ENCODE measurements around the gene MKNK1.

Gene MKNK1

DNA sequence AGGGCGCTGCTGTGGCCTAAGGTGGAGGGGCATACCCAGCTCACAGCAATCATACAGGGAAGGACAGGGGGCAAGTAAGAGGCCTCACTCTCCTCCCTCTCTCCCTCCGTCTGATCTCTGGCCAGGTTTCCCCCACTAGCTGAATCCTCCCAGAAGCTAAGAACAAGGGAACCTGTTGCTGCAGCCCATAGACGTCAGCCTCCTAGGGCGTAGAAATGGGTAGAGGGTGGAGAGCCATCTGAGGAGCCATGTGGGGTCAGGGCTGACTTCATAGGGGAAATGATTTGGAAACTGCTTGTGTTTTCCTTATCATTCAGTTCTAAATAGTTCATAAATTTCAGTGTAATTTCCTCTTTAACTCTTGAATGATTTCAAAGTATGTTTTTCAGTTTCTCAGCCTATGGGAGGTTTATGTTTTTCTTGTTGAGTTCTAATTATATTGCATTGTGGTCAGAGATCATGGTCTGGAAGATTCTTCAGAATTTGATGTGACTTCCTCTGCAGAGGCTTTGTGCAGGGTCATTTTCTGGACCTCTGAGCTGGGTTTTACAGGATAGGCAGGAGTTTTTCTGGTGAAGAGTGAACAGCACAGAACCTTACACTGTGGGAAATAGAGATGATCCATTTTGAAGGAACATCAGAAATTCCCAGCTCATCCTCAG lies 14.8 kb upstream of the MKNK1 start:
- TF ChIP-seq, protein P1, sequence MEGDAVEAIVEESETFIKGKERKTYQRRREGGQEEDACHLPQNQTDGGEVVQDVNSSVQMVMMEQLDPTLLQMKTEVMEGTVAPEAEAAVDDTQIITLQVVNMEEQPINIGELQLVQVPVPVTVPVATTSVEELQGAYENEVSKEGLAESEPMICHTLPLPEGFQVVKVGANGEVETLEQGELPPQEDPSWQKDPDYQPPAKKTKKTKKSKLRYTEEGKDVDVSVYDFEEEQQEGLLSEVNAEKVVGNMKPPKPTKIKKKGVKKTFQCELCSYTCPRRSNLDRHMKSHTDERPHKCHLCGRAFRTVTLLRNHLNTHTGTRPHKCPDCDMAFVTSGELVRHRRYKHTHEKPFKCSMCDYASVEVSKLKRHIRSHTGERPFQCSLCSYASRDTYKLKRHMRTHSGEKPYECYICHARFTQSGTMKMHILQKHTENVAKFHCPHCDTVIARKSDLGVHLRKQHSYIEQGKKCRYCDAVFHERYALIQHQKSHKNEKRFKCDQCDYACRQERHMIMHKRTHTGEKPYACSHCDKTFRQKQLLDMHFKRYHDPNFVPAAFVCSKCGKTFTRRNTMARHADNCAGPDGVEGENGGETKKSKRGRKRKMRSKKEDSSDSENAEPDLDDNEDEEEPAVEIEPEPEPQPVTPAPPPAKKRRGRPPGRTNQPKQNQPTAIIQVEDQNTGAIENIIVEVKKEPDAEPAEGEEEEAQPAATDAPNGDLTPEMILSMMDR (IDR thresholded peaks at IDR 0.05) = no peak
- Histone ChIP-seq H3K9me3 (no peaks in the 10 kb centered on the region), H3K4me1 (ENCODE audit: control insufficient read depth in 1 of 2, insufficient read depth in 1 of 2, low read depth in 1 of 2, low read length in 1 of 2) (peaks cover 28% of the 10 kb centered on the region in 2 experiments), H3K36me3 (no peaks in the 10 kb centered on the region), H3K27me3 (no peaks in the 10 kb centered on the region), H3K4me3 (ENCODE audit: low read depth in 1 of 2, low read length in 1 of 2) (no peak overlapping the region), H3K27ac (no peak overlapping the region)

- no peaks in the 10 kb centered on the region for H3K36me3 ChIP-seq
- no peak overlapping the region for H3K4me3 ChIP-seq (ENCODE audit: low read depth in 1 of 2, low read length in 1 of 2)
- TF ChIP-seq, protein P1 (IDR thresholded peaks at IDR 0.05) = no peak
- H3K27me3 ChIP-seq = no peaks in the 10 kb centered on the region
- no peak overlapping the region for H3K27ac ChIP-seq
- H3K9me3 ChIP-seq = no peaks in the 10 kb centered on the region
- H3K4me1 ChIP-seq (ENCODE audit: control insufficient read depth in 1 of 2, insufficient read depth in 1 of 2, low read depth in 1 of 2, low read length in 1 of 2) = peaks cover 35 to 38% of the 10 kb centered on the region in 2 experiments
These were observed 13.8 kb upstream of the MKNK1 start for GRCh38 chr1:46617833-46618232.

- Histone ChIP-seq H3K4me1 (ENCODE audit: control insufficient read depth in 1 of 2, insufficient read depth in 1 of 2, low read depth in 1 of 2, low read length in 1 of 2) (peaks cover 35 to 38% of the 10 kb centered on the region in 2 experiments), H3K36me3 (no peaks in the 10 kb centered on the region), H3K27ac (peak overlapping the region; percentile 77), H3K9me3 (no peaks in the 10 kb centered on the region), H3K4me3 (ENCODE audit: low read depth in 1 of 2, low read length in 1 of 2) (peak overlapping the region; percentile 74 to 93), H3K27me3 (no peaks in the 10 kb centered on the region)
- TF ChIP-seq, protein P1 (IDR thresholded peaks at IDR 0.05) = no peak
These were observed 13.2 kb upstream of the MKNK1 start for GRCh38 chr1:46617108-46617800.

DNA sequence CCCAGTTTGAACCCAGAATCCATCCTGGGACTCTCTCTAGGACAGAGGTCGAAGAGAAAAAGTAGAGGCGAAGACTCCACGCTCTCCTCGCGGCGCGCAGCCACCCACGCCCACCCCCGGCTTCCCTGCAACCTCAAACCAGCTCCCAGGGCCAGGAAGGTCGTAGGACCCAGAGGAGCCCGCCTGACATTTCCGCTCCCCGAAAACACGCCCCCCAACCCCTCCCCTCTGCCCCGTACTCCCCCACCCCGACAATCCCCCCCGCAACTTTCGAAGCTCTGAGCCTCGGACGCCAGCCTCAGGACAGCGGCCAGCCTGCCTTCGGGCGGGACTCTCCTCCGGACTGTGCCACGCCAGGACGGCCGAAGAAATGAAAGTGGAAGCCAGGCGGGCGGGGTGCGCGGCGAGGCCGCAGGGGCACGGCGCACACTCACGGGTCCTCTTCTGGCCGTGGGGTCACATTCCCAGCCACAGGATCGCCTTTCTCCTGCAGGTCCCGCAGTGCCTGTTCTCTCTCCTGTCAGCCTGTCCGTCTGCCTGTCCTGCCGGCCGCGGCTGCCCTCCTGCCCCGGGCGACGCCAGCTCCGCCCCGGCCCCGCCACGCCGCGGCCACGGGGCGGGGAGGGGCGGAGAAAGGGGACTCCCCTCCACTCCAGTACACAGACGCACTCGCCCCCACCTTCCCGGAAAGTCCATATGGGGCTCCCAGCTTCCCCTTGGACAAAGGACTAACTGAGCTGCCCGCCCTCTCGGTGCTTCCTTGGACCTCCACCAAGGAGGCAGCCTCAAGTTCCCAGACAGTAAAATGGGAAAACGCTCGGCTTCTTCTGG lies 12.4 kb upstream of the MKNK1 start, which contains the start of gene MOB3C:
MOB3C (minus strand) TSS at position 535 of the 831 bp plus-strand sequence. CDS start 3,490 bp downstream, outside the sequence.
- peak within 1 kb of the TSS; percentile 77 for H3K27ac ChIP-seq
- peak within 1 kb of the TSS; percentile 74 to 93 for H3K4me3 ChIP-seq (ENCODE audit: low read depth in 1 of 2, low read length in 1 of 2)
- peaks cover 35 to 38% of the 10 kb centered on the region in 2 experiments for H3K4me1 ChIP-seq (ENCODE audit: control insufficient read depth in 1 of 2, insufficient read depth in 1 of 2, low read depth in 1 of 2, low read length in 1 of 2)

GRCh38 chr1:46615735-46616134 lies 11.7 kb upstream of the MKNK1 start:
- Histone ChIP-seq H3K27me3 (no peaks in the 10 kb centered on the region), H3K4me1 (ENCODE audit: control insufficient read depth in 1 of 2, insufficient read depth in 1 of 2, low read depth in 1 of 2, low read length in 1 of 2) (peaks cover 35 to 38% of the 10 kb centered on the region in 2 experiments), H3K27ac (peak overlapping the region; percentile 77), H3K9me3 (no peaks in the 10 kb centered on the region), H3K4me3 (ENCODE audit: low read depth in 1 of 2, low read length in 1 of 2) (peak overlapping the region; percentile 74 to 93), H3K36me3 (peaks cover 8% of the 10 kb centered on the region)
- TF ChIP-seq, protein P1 (IDR thresholded peaks at IDR 0.05) = no peak

More for the DNA sequence above, 12.4 kb upstream of the MKNK1 start, which contains the start of gene MOB3C:
- H3K36me3 ChIP-seq = peaks cover 4% of the 10 kb centered on the region
- TF ChIP-seq, protein P1 (IDR thresholded peaks at IDR 0.05) = no peak
- no peaks in the 10 kb centered on the region for H3K9me3 ChIP-seq
- H3K27me3 ChIP-seq = no peaks in the 10 kb centered on the region
